Ectodermal cell (in vitro differentiated cells): ENCODE results near the gene BLTP3B.

Experiments
- H3K27ac ChIP-seq: 2 replicates; pipeline ENCODE4 v1.7.0; 2013; ENCODE audit warnings: mild to moderate bottlenecking, low read depth, low read length; ENCODE audit not compliant: insufficient read depth, poor library complexity, severe bottlenecking
- H3K27me3 ChIP-seq: 2 replicates; pipeline ENCODE4 v1.7.0; 2013; ENCODE audit warnings: mild to moderate bottlenecking, low read length; ENCODE audit not compliant: insufficient read depth, control insufficient read depth, poor library complexity, severe bottlenecking
- H3K36me3 ChIP-seq: one replicate; pipeline ENCODE4 v1.7.0; 2013; ENCODE audit warnings: low read length; ENCODE audit not compliant: control insufficient read depth, insufficient read depth
- H3K4me1 ChIP-seq: one replicate; pipeline ENCODE4 v1.7.0; 2013; ENCODE audit warnings: low read length; ENCODE audit not compliant: control insufficient read depth, insufficient read depth
- H3K4me3 ChIP-seq: 2 replicates; pipeline ENCODE4 v1.7.0; 2013; ENCODE audit warnings: low read depth, low read length, control low read depth; ENCODE audit not compliant: insufficient read depth
- H3K9me3 ChIP-seq: 2 replicates; pipeline ENCODE4 v1.7.0; 2013; ENCODE audit warnings: mild to moderate bottlenecking, low read length, moderate library complexity; ENCODE audit not compliant: control insufficient read depth
- WGBS, 2 experiments: methylation state at CpG; one replicate each; pipeline ENCODE4 v1.1.7; 2013; ENCODE audit warnings: missing lambda C conversion rate in 2 of 2; 5-methylcytosine and 5-hydroxymethylcytosine counted together

The BLTP3B gene

DNA sequence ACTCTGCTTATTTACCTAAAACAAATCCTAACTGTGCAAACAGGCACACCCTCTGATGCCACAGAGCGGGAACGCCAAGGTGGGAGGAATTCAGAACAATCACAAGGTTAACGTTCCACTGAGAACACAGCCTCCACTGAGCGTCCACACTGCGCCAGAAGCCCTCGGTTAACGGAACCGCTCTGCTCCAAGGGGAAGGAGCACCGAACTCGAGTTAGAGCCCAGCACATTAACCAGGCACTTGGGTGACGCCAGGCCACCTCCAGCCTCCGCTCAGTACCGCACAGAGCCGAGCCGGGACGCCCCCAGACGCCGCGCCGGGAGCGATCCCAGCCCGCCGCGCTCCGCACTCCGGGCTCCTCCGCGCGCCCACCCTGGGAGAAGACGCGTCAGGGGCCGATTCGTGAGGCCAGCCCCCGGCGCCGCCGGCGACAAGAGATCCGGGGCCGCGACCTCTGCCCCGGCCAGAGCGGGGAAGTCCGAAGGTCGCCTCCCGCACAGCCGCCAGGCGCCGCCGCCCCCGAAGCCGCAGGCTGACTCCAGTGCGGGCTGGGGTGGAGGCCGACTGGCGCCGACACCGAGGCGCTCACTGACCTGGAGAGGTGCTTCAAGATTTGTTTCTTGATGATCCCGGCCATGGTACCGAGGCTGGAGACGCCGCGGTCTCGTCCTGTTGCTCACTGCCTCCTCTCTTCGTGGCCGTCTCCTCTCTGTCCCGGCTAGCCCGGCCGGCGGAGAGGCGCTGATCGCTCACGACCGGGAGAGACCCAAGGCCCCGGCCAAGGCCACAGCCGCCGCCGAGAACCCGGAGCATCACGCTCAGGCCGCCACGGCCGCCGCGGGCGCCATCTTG lies 450 bp downstream of the BLTP3B start:
- 0% methylated on average over 86 of the region's 86 CpGs for WGBS, 2 experiments

DNA sequence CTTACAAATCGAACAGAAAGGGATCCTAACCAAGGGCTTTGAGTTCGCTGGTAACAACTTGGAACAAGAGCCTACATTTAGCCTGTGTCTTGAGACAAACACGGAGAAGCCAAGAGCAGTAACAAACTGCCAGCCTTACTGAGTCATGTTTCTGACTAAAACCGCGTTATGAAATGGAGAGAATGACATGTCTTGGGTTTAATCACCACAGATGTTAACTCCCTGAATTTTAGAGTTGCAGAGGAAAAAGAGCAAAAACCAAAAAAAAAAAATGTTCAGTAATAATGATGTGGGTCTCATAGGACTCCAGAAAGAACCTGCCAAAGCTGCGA lies 1.0 kb downstream of the BLTP3B start:
- Histone ChIP-seq H3K4me1 (no peaks in the 10 kb centered on the region), H3K27me3 (no peaks in the 10 kb centered on the region), H3K9me3 (no peaks in the 10 kb centered on the region), H3K27ac (no peak overlapping the region), H3K4me3 (peak overlapping the region; percentile 100), H3K36me3 (no peaks in the 10 kb centered on the region)
- 24 to 34% methylated on average over 6 of the region's 6 CpGs for WGBS, 2 experiments

More for the DNA sequence above, 450 bp downstream of the BLTP3B start:
- Histone ChIP-seq H3K27ac (peak overlapping the region; percentile 88), H3K9me3 (no peaks in the 10 kb centered on the region), H3K4me1 (no peaks in the 10 kb centered on the region), H3K36me3 (no peaks in the 10 kb centered on the region), H3K27me3 (no peaks in the 10 kb centered on the region), H3K4me3 (peak overlapping the region; percentile 100)

- H3K4me3 ChIP-seq, result no peak overlapping the region
- WGBS, 2 experiments, result 88 to 90% methylated on average over 5 of the region's 5 CpGs
- H3K27me3 ChIP-seq, result no peaks in the 10 kb centered on the region
- no peak overlapping the region for H3K27ac ChIP-seq
- H3K4me1 ChIP-seq, result no peaks in the 10 kb centered on the region
- H3K36me3 ChIP-seq, result no peaks in the 10 kb centered on the region
- no peaks in the 10 kb centered on the region for H3K9me3 ChIP-seq
These were observed 3.9 kb downstream of the BLTP3B start for GRCh38 chr12:100138803-100139098.

- no peaks in the 10 kb centered on the region for H3K4me1 ChIP-seq
- no peaks in the 10 kb centered on the region for H3K27me3 ChIP-seq
- H3K4me3 ChIP-seq, result no peak overlapping the region
- no peaks in the 10 kb centered on the region for H3K9me3 ChIP-seq
- no peaks in the 10 kb centered on the region for H3K36me3 ChIP-seq
- no peak overlapping the region for H3K27ac ChIP-seq
- 73% methylated on average over 6 of the region's 6 CpGs for WGBS, 2 experiments
These were observed 4.4 kb downstream of the BLTP3B start for GRCh38 chr12:100138048-100138802.

- no peaks in the 10 kb centered on the region for H3K9me3 ChIP-seq
- no peaks in the 10 kb centered on the region for H3K36me3 ChIP-seq
- no peak overlapping the region for H3K4me3 ChIP-seq
- WGBS, 2 experiments, result 90 to 91% methylated on average over 2 of the region's 2 CpGs
- H3K27me3 ChIP-seq, result no peaks in the 10 kb centered on the region
- no peaks in the 10 kb centered on the region for H3K4me1 ChIP-seq
- H3K27ac ChIP-seq, result no peak overlapping the region
These were observed 9.5 kb downstream of the BLTP3B start for GRCh38 chr12:100133200-100133599.

DNA sequence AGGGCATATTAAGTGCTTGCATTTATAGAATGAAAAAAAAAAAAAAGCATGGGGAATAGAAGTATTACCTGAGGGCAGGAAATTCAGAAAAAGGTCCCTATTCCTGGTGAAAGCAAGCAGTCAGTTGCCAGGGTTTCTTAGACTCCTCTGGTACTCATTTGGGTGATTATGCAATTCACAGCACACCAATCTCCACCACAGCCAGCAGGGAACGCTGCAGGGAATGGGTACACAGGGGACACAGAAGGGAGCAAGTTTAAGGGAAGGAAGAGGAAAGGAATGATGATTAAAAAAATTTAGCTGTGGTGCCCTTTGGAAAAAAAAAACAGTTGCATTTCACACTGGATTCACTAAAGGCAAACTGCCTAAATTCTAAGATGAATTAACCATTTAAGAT lies 14.2 kb downstream of the BLTP3B start:
- 0 to 25% methylated on average over 1 of the region's 1 CpG for WGBS, 2 experiments
- Histone ChIP-seq H3K4me3 (no peak overlapping the region), H3K27ac (no peak overlapping the region)

DNA sequence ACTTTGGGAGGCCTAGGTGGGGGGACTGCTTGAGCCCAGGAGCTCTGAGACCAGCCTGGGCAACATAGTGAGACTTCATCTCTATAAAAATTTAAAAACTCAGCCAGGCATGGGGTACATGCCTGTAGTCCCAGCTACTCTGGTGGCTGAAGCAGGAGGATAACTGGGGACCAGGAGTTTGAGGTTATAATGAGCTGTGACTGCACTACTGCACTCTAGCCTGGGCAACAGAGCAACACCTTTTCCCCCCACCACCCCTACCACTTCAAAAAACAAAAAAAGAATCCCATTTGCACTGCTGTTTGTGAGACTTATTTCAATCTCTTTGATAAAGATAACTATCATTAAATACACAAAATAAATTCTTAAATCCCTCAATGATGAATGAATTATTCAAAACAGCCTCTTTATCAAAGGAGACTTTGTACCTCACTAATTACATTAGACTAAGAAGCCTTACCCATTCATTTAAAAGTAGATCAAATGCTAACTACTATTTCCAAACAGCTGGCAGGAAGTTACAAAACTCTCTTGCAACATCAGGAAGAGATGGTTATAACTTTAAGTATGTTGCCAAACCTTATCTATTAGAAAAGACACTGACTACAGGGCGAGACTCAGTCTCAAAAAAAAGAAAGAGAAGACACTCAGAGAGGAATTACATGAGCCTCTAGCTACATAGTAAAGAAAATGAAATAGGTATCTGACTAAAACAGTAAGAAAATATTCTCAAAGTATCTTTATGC lies 14.7 kb downstream of the BLTP3B start:
- no peak overlapping the region for H3K27ac ChIP-seq
- H3K4me1 ChIP-seq, result no peaks in the 10 kb centered on the region
- 89% methylated on average over 1 of the region's 1 CpG; no CpG with 5 or more reads in 1 of the 2 experiments for WGBS, 2 experiments
- H3K9me3 ChIP-seq, result no peaks in the 10 kb centered on the region
- no peaks in the 10 kb centered on the region for H3K27me3 ChIP-seq
- no peaks in the 10 kb centered on the region for H3K36me3 ChIP-seq
- no peak overlapping the region for H3K4me3 ChIP-seq

More for the DNA sequence above, 14.2 kb downstream of the BLTP3B start:
- no peaks in the 10 kb centered on the region for H3K36me3 ChIP-seq
- no peaks in the 10 kb centered on the region for H3K4me1 ChIP-seq
- no peaks in the 10 kb centered on the region for H3K9me3 ChIP-seq
- no peaks in the 10 kb centered on the region for H3K27me3 ChIP-seq

- no peak overlapping the region for H3K27ac ChIP-seq
- no peaks in the 10 kb centered on the region for H3K9me3 ChIP-seq
- H3K27me3 ChIP-seq, result no peaks in the 10 kb centered on the region
- no peaks in the 10 kb centered on the region for H3K4me1 ChIP-seq
- 90 to 98% methylated on average over 7 of the region's 8 CpGs for WGBS, 2 experiments
- no peaks in the 10 kb centered on the region for H3K36me3 ChIP-seq
- no peak overlapping the region for H3K4me3 ChIP-seq
These were observed 19.2 kb downstream of the BLTP3B start for GRCh38 chr12:100123316-100124095.

GRCh38 chr12:100120355-100120754 lies 22.3 kb downstream of the BLTP3B start:
- WGBS, 2 experiments, result 100% methylated on average over 1 of the region's 1 CpG
- H3K4me1 ChIP-seq, result no peaks in the 10 kb centered on the region
- no peaks in the 10 kb centered on the region for H3K36me3 ChIP-seq
- no peaks in the 10 kb centered on the region for H3K27me3 ChIP-seq
- no peak overlapping the region for H3K4me3 ChIP-seq
- no peaks in the 10 kb centered on the region for H3K9me3 ChIP-seq
- no peak overlapping the region for H3K27ac ChIP-seq
